Fibroblast of the aortic adventitia (primary cell): ENCODE measurements around the gene SIGLEC10. TPM values are rescaled to one million over a fixed set of nuclear protein-coding genes. Genes with fewer than 3 reads are reported as not detected.
"Not testable (repeated sequence)": the region's sequence is repeated elsewhere in the genome, so short reads cannot be mapped to it uniquely, and the experiment has no call there.

Source experiments
- DNase-seq: peaks from one replicate; pipeline ENCODE4 v3.0.0-alpha.2; 2010; ENCODE audit warnings: low read depth
- H3K4me3 ChIP-seq: 2 replicates; pipeline ENCODE4 v1.5.1; 2011; ENCODE audit warnings: low read depth, mild to moderate bottlenecking, control low read depth, low read length, moderate library complexity
- CTCF ChIP-seq: IDR thresholded peaks from 2 replicates; pipeline ENCODE4 v1.5.1; 2011; ENCODE audit warnings: mild to moderate bottlenecking, low read length, control low read depth, inconsistent platforms; ENCODE audit not compliant: insufficient read depth
- total RNA-seq: library from RNA; depleted of rRNA; stranded (reverse); fragments of >200 nt; gene quantifications from 2 replicates; pipeline ENCODE4 v1.2.3, GENCODE V29; 2012; ENCODE audit warnings: low replicate concordance

The SIGLEC10 gene
- total RNA-seq, 1 donor = not detected

- no peak overlapping the region for H3K4me3 ChIP-seq
- DNase-seq = no peak
- no peak for TF ChIP-seq CTCF
These were observed 31.1 kb upstream of the SIGLEC10 start for GRCh38 chr19:51448411-51449016.

GRCh38 chr19:51448011-51448410 is 30.6 kb upstream of the SIGLEC10 start:
- TF ChIP-seq CTCF = no peak
- DNase-seq = no peak
- no peak overlapping the region for H3K4me3 ChIP-seq

GRCh38 chr19:51447510-51447909 is 30.1 kb upstream of the SIGLEC10 start:
- not testable (repeated sequence) for DNase-seq, H3K4me3 ChIP-seq

GRCh38 chr19:51441410-51442390 is 24.3 kb upstream of the SIGLEC10 start:
- no peak for TF ChIP-seq CTCF
- no peak for DNase-seq
- no peak overlapping the region for H3K4me3 ChIP-seq

GRCh38 chr19:51440846-51441409 is 23.5 kb upstream of the SIGLEC10 start:
- no peak overlapping the region for H3K4me3 ChIP-seq
- TF ChIP-seq CTCF = no peak
- no peak for DNase-seq

- DNase-seq = no peak
- H3K4me3 ChIP-seq = no peak overlapping the region
- no peak for TF ChIP-seq CTCF
These were observed 22.6 kb upstream of the SIGLEC10 start for GRCh38 chr19:51440052-51440451.

GRCh38 chr19:51439021-51439465 is 21.6 kb upstream of the SIGLEC10 start:
- no peak overlapping the region for H3K4me3 ChIP-seq
- DNase-seq = no peak
- TF ChIP-seq CTCF = peak; percentile 38
